ENCODE measurements around the gene FGF22.

Gene FGF22

DNA sequence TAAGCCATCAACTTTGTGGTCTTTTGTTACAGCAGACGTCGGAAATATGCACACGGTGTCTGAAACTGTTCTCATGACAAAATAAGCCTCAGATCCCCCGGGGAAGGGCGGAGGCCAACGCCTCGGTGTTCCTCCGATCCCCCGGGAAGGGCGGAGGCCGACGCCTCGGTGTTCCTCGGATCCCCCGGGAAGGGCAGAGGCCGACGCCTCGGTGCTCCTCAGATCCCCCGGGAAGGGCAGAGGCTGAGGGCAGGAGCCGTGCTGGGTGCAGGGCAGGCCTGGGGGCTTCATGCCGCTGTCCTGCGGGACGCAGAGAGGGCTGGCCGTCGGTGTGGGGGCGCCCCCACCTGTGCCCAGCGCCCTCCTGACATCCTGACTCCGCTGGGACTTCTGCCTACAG is 4.7 kb downstream of the FGF22 start:
- no peak for DNase-seq
- no peaks in the 10 kb centered on the region for H3K27me3 ChIP-seq (replicated peaks; ENCODE audit: control insufficient read depth, insufficient read depth, low read length, poor library complexity, severe bottlenecking)
- H3K4me3 ChIP-seq (ENCODE audit: insufficient read depth, low read depth, low read length, poor library complexity, severe bottlenecking), result no peak overlapping the region
- H3K9me3 ChIP-seq (ENCODE audit: control insufficient read depth, low read length), result no peaks in the 10 kb centered on the region
- no peak overlapping the region for H3K27ac ChIP-seq (ENCODE audit: insufficient read depth, low read length, poor library complexity, severe bottlenecking)
- peaks cover under 1% of the 10 kb centered on the region for H3K4me1 ChIP-seq (ENCODE audit: control insufficient read depth, insufficient read depth, low read length, poor library complexity, severe bottlenecking)
- H3K36me3 ChIP-seq (ENCODE audit: control insufficient read depth, insufficient read depth, low read length), result peaks cover 33% of the 10 kb centered on the region

DNA sequence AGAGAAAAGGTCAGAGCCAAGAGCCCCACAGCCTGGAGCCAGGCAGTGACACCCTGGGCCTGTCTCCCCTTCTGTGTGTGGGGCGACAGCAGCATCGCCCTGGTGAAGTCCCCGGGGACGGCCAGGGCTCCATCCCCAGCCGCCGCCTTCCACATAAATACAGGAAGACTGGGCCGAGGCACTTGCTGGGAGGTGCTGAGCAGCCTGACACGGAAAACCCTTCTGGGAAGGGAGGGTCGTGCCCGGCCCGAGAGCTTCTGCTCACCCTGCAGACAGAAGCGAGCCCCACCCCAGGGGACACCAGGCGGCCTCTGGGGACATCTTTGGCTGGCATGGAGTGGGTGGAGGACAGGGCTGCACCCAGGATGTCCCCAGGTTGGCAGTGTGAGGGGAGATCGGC is 5.1 kb downstream of the FGF22 start:
- Histone ChIP-seq H3K36me3 (ENCODE audit: control insufficient read depth, insufficient read depth, low read length) (peaks cover 37% of the 10 kb centered on the region), H3K9me3 (ENCODE audit: control insufficient read depth, low read length) (no peaks in the 10 kb centered on the region), H3K27ac (ENCODE audit: insufficient read depth, low read length, poor library complexity, severe bottlenecking) (no peak overlapping the region), H3K27me3 (replicated peaks; ENCODE audit: control insufficient read depth, insufficient read depth, low read length, poor library complexity, severe bottlenecking) (no peaks in the 10 kb centered on the region), H3K4me3 (ENCODE audit: insufficient read depth, low read depth, low read length, poor library complexity, severe bottlenecking) (no peak overlapping the region), H3K4me1 (ENCODE audit: control insufficient read depth, insufficient read depth, low read length, poor library complexity, severe bottlenecking) (no peaks in the 10 kb centered on the region)
- no peak for DNase-seq

DNA sequence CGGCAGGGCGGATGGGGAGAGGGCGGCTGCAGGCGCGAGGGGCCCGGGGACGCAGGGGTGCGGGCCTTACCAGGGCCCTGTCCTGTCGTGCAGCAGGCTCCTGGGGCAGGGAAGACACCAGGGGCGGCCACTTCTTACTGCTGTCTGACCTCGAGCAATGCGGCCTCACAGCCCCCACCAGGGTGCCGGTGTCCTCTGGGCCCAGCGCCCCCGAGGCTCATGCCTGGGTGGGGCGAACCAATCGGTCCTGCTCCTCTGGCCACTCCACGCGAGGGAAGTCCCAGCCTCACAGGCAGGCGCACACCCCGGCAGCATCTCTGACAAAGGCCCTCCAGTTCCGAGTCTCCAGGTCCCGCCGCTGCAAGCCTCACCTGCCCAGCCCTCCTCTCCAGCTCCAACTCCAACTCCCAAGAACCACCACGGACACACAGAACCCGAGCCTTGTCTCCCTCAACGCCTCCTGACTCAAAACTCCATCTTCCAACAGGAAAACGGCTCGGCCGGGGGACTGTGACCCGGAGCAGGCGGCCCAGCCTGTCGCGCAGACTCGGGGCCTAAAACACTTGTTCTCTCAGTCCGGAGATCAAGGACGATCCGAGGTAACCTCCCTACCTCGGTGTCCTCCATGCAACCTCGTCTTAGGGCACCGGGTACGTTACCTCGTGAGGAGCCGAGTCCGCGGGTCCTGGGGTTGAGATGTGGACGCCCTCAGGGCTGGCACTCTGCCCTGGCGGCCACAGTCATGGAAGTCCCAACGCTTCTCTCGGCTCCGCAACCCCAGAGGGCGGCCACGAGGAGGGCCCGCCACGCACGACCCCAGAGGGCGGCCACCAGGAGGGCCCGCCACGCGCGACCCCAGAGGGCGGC is 6.5 kb downstream of the FGF22 start:
- H3K27me3 ChIP-seq (replicated peaks; ENCODE audit: control insufficient read depth, insufficient read depth, low read length, poor library complexity, severe bottlenecking), result no peaks in the 10 kb centered on the region
- no peaks in the 10 kb centered on the region for H3K4me1 ChIP-seq (ENCODE audit: control insufficient read depth, insufficient read depth, low read length, poor library complexity, severe bottlenecking)
- DNase-seq, result no peak
- peaks cover 48% of the 10 kb centered on the region for H3K36me3 ChIP-seq (ENCODE audit: control insufficient read depth, insufficient read depth, low read length)
- H3K27ac ChIP-seq (ENCODE audit: insufficient read depth, low read length, poor library complexity, severe bottlenecking), result no peak overlapping the region
- no peak overlapping the region for H3K4me3 ChIP-seq (ENCODE audit: insufficient read depth, low read depth, low read length, poor library complexity, severe bottlenecking)
- H3K9me3 ChIP-seq (ENCODE audit: control insufficient read depth, low read length), result no peaks in the 10 kb centered on the region

DNA sequence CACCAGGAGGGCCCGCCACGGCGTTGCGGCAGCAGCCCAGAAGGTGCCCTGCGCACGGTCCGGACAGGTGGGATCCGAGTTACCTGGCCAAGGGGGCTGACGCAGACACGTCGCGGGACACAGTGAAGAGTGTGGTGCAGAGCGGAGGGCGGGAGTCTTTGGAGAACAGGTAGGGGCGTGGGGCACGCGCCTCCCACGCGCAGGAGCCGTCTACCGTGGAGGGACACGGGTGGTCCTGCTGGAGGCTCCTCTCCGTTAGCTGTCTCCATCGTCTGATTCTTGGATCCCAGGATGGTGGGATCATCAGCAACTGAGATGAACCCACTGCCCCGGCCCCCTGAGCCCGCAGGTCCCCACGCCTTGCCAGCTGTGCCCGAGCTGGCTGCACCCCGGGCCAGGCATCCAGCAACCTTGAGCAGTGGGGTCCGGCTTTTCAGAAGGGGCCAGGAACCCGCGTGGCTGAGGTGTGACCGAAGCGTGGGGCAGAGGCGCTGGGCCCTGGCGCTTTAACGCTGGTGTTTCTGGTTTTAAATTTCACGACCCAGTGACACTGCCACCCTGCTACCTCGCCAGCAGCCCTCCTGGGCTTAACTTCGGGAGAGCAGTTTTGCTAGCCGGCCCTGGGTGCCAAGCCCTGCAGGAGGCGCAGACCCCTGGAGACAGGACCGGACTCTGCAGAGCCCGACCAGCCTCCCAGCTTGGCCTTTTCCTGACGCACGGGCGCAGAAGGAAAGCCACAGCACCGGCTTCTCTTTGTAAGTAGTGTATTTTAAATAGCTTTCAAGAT is 7.3 kb downstream of the FGF22 start:
- Histone ChIP-seq H3K4me1 (ENCODE audit: control insufficient read depth, insufficient read depth, low read length, poor library complexity, severe bottlenecking) (no peaks in the 10 kb centered on the region), H3K9me3 (ENCODE audit: control insufficient read depth, low read length) (no peaks in the 10 kb centered on the region), H3K4me3 (ENCODE audit: insufficient read depth, low read depth, low read length, poor library complexity, severe bottlenecking) (no peak overlapping the region), H3K27ac (ENCODE audit: insufficient read depth, low read length, poor library complexity, severe bottlenecking) (no peak overlapping the region), H3K36me3 (ENCODE audit: control insufficient read depth, insufficient read depth, low read length) (peaks cover 57% of the 10 kb centered on the region), H3K27me3 (replicated peaks; ENCODE audit: control insufficient read depth, insufficient read depth, low read length, poor library complexity, severe bottlenecking) (no peaks in the 10 kb centered on the region)
- DNase-seq, result no peak

DNA sequence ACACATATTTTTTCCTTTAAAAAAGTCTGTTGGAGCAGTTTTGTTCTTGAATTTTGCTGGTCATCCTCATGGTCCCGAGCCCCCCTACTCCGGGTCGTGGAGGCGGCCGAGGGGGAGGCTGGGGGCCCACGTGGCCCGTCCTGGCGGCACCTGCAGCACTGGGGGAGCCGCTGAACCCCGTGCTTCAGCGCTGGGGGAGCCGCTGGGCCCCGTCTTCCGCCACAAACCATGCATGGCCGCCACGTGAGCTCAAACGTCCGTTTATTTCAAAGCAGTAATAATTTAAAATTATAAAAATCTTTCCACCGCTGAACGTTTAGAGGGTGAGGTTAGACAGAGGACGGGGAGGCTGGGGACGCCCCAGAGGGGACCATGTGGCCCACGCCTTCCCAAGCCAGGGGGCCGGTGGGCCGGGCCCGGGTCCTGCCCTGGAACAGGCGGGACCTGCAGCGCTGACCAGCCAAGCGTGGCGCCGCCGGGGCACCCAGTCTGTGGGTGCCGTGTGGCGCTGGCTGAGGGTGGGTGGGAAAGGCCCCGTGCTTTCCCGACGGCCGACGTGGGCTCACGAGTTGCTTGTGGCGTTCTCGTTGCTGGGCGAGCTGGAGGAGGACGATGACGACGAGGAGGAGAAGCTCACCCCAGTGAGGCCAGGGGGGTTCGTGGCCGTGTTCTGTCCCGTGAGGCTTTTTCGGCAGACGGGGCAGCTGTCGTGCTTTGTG is 8.0 kb downstream of the FGF22 start:
- Histone ChIP-seq H3K36me3 (ENCODE audit: control insufficient read depth, insufficient read depth, low read length) (peaks cover 64% of the 10 kb centered on the region), H3K27me3 (replicated peaks; ENCODE audit: control insufficient read depth, insufficient read depth, low read length, poor library complexity, severe bottlenecking) (no peaks in the 10 kb centered on the region), H3K4me3 (ENCODE audit: insufficient read depth, low read depth, low read length, poor library complexity, severe bottlenecking) (no peak overlapping the region), H3K4me1 (ENCODE audit: control insufficient read depth, insufficient read depth, low read length, poor library complexity, severe bottlenecking) (no peaks in the 10 kb centered on the region), H3K9me3 (ENCODE audit: control insufficient read depth, low read length) (no peaks in the 10 kb centered on the region), H3K27ac (ENCODE audit: insufficient read depth, low read length, poor library complexity, severe bottlenecking) (no peak overlapping the region)
- no peak for DNase-seq

DNA sequence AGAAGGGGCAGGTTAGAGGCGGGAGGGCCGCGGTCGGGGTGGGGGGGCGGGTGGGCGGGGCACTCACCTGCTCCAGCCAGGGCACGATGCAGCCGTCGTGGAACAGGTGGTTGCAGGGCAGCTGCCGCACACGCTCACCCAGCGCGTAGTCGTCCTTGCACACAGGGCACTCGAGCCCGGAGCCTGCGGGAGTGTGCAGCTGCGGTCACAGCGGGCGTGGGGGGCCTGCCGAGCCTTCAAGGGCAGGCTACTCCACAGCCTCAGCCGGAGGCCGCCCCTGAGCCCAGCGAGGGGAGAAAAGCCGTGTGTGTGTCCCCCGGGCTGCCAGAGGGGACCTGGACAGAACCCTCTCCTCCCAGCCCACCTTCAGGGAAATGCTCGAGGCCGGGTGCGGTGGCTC is 8.6 kb downstream of the FGF22 start:
- Histone ChIP-seq H3K9me3 (ENCODE audit: control insufficient read depth, low read length) (no peaks in the 10 kb centered on the region), H3K27me3 (replicated peaks; ENCODE audit: control insufficient read depth, insufficient read depth, low read length, poor library complexity, severe bottlenecking) (no peaks in the 10 kb centered on the region), H3K27ac (ENCODE audit: insufficient read depth, low read length, poor library complexity, severe bottlenecking) (no peak overlapping the region), H3K36me3 (ENCODE audit: control insufficient read depth, insufficient read depth, low read length) (peaks cover 70% of the 10 kb centered on the region), H3K4me3 (ENCODE audit: insufficient read depth, low read depth, low read length, poor library complexity, severe bottlenecking) (no peak overlapping the region), H3K4me1 (ENCODE audit: control insufficient read depth, insufficient read depth, low read length, poor library complexity, severe bottlenecking) (peaks cover 3% of the 10 kb centered on the region)
- DNase-seq, result no peak

DNA sequence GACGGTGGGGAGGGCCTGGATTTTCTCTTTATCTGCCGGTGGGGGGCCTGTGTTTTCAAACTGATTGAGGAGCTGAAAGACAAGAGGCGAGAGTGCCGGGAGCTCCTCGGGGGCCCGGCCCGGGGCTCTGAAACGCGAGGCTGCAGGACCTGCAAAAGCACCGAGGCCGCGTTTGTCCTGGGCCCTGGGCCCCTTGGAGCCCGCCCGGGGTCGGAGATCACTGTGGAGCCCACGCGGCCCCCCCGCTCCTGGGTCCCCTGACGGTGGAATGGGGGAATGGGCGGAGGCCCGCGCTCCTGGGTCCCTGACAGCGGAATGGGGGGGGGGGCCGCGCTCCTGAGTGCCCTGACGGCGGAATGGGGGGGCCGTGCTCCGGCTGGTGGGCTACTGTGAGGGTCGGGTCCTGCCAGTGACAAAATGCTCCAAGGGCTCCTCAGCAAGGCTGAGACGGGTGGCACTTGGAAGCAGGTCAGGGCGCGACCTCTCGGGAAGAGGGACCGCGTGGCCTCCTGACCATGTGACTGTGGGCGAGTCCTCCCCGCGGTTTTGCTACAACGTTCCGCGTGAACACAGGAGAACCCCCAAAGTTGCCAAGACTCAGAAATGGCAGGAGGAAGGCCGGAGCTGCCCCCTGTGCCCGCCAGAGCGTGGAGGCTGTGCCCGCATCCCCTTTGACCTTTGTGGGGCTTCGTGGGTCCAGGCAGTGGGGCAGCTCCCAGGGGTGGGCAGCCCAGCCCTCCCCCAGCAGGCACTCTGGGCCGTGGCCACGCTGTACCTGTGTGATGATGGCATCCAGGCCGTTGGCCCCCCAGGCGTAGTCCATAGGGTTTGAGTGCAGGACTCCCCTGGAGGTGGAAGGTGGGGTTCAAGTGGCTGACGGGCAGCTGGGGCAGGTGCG is 9.5 kb downstream of the FGF22 start:
- no peaks in the 10 kb centered on the region for H3K27me3 ChIP-seq (replicated peaks; ENCODE audit: control insufficient read depth, insufficient read depth, low read length, poor library complexity, severe bottlenecking)
- peaks cover 8% of the 10 kb centered on the region for H3K4me1 ChIP-seq (ENCODE audit: control insufficient read depth, insufficient read depth, low read length, poor library complexity, severe bottlenecking)
- no peak overlapping the region for H3K27ac ChIP-seq (ENCODE audit: insufficient read depth, low read length, poor library complexity, severe bottlenecking)
- DNase-seq, result no peak
- peaks cover 78% of the 10 kb centered on the region for H3K36me3 ChIP-seq (ENCODE audit: control insufficient read depth, insufficient read depth, low read length)
- no peaks in the 10 kb centered on the region for H3K9me3 ChIP-seq (ENCODE audit: control insufficient read depth, low read length)
- no peak overlapping the region for H3K4me3 ChIP-seq (ENCODE audit: insufficient read depth, low read depth, low read length, poor library complexity, severe bottlenecking)

DNA sequence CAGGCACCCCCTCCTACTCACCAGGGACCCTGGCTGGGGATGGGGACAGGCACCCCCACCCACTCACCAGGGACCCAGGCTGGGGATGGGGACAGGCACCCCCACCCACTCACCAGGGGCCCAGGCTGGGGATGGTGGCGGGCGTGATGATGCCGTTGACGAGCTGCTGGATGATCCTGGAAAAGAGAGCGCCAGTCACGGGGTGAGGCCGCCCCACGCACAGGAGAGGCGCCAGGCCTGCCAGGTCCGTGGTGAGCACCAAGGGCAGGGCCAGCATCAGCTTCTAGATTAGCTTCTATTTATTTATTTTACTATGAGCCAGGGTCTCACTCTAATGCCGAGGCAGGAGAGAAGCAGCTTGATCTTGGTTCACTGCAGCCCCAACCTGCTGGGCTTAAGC is 10.4 kb downstream of the FGF22 start:
- no peak overlapping the region for H3K27ac ChIP-seq (ENCODE audit: insufficient read depth, low read length, poor library complexity, severe bottlenecking)
- no peaks in the 10 kb centered on the region for H3K9me3 ChIP-seq (ENCODE audit: control insufficient read depth, low read length)
- peaks cover 11% of the 10 kb centered on the region for H3K4me1 ChIP-seq (ENCODE audit: control insufficient read depth, insufficient read depth, low read length, poor library complexity, severe bottlenecking)
- peaks cover 83% of the 10 kb centered on the region for H3K36me3 ChIP-seq (ENCODE audit: control insufficient read depth, insufficient read depth, low read length)
- no peak for DNase-seq
- no peaks in the 10 kb centered on the region for H3K27me3 ChIP-seq (replicated peaks; ENCODE audit: control insufficient read depth, insufficient read depth, low read length, poor library complexity, severe bottlenecking)
- H3K4me3 ChIP-seq (ENCODE audit: insufficient read depth, low read depth, low read length, poor library complexity, severe bottlenecking), result no peak overlapping the region

DNA sequence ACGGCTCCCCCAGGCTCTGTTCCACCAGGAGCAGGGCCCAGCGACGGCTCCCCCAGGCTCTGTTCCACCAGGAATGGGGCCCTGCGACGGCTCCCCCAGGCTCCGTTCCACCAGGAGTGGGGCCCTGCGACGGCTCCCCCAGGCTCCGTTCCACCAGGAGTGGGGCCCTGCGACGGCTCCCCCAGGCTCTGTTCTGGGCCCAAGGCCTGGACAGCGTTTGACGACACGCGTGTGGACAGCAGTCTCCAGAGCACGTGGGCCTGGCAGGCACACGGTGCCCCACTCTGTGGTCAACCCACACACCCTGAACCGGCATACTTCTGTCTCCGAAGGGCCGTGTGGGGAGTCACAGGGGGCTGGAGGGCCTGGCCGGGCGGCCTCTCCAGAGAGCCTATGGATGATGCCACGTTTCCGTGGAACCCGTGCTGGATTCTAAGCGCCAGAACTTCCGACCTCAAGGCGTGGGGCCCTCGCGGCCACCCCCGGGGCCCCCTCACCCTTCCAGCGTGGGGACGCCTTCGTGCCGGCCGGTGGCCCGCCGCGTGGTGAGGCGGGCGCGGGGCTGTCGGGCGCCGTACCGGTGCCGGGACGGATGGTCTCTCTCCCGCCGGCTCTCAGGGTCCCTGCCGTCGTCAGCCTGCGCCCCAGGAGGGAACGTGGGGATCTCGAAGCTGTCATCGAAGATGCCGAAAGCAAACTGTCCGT is 11.6 kb downstream of the FGF22 start:
- Histone ChIP-seq H3K36me3 (ENCODE audit: control insufficient read depth, insufficient read depth, low read length) (peaks cover 88% of the 10 kb centered on the region), H3K4me3 (ENCODE audit: insufficient read depth, low read depth, low read length, poor library complexity, severe bottlenecking) (no peak overlapping the region), H3K4me1 (ENCODE audit: control insufficient read depth, insufficient read depth, low read length, poor library complexity, severe bottlenecking) (peaks cover 20% of the 10 kb centered on the region), H3K27me3 (replicated peaks; ENCODE audit: control insufficient read depth, insufficient read depth, low read length, poor library complexity, severe bottlenecking) (no peaks in the 10 kb centered on the region), H3K9me3 (ENCODE audit: control insufficient read depth, low read length) (no peaks in the 10 kb centered on the region), H3K27ac (ENCODE audit: insufficient read depth, low read length, poor library complexity, severe bottlenecking) (no peak overlapping the region)
- DNase-seq, result no peak
